GM20000 (cell line): ENCODE data around the gene RBM4.

Experiments used
- DNase-seq: peaks from one replicate; pipeline ENCODE4 v3.0.0; 2012; ENCODE audit warnings: low spot score
- TF ChIP-seq, protein P1 (sequence below): IDR thresholded peaks from 2 replicates; pipeline ENCODE4 v1.5.1; 2012; ENCODE audit warnings: mild to moderate bottlenecking, control low read depth; ENCODE audit errors: extremely low read depth, missing control alignments

The RBM4 gene

GRCh38 chr11:66687831-66688281 is 49.4 kb downstream of the RBM4 start:
- peak; percentile 4 for DNase-seq
- TF ChIP-seq, protein P1, sequence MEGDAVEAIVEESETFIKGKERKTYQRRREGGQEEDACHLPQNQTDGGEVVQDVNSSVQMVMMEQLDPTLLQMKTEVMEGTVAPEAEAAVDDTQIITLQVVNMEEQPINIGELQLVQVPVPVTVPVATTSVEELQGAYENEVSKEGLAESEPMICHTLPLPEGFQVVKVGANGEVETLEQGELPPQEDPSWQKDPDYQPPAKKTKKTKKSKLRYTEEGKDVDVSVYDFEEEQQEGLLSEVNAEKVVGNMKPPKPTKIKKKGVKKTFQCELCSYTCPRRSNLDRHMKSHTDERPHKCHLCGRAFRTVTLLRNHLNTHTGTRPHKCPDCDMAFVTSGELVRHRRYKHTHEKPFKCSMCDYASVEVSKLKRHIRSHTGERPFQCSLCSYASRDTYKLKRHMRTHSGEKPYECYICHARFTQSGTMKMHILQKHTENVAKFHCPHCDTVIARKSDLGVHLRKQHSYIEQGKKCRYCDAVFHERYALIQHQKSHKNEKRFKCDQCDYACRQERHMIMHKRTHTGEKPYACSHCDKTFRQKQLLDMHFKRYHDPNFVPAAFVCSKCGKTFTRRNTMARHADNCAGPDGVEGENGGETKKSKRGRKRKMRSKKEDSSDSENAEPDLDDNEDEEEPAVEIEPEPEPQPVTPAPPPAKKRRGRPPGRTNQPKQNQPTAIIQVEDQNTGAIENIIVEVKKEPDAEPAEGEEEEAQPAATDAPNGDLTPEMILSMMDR, result no peak

DNA sequence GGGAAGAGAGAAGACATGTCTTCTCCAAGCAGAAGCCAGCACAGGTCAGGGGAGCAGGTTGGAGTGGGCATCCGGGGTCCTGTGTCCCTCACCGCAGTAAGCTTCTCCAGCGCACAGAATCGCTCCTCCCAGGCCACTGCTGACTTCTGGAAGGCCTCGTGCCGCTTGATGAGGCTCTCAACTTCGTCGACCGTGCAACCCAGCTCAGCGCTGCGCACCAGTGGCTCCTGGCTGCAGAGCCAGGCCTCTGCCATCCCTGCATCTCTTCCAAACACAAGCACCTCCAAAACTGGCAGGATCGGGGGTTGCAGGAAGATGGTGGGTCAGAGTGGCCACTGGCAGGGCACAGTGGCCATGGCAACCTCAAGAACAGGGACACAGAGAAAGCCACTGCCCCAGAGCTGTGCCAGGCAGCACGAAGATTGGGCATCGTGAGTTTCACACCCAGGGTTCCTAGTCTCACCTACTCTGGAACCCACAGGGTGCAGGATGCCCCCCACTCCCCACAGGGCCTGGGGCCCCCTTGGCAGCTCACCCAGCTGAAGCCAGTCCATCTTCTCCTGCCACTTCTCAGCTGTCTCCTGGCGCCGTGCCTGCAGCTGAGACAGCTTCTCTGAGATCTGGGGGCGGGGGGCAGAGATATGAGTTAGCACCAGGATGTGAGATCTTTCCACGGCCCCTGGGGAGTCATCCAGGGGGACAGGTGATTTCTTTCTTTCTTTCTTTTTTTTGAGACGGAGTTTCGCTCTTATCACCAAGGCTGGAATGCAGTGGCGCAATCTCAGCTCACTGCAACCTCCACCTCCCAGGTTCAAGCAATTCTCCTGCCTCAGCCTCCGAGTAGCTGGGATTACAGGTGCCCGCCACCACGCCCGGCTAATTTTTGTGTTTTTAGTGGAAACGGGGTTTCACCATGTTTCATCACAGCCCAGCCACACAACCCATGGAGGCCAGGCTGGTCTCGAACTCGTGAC is 50.3 kb downstream of the RBM4 start:
- TF ChIP-seq, protein P1, result no peak
- no peak for DNase-seq

DNA sequence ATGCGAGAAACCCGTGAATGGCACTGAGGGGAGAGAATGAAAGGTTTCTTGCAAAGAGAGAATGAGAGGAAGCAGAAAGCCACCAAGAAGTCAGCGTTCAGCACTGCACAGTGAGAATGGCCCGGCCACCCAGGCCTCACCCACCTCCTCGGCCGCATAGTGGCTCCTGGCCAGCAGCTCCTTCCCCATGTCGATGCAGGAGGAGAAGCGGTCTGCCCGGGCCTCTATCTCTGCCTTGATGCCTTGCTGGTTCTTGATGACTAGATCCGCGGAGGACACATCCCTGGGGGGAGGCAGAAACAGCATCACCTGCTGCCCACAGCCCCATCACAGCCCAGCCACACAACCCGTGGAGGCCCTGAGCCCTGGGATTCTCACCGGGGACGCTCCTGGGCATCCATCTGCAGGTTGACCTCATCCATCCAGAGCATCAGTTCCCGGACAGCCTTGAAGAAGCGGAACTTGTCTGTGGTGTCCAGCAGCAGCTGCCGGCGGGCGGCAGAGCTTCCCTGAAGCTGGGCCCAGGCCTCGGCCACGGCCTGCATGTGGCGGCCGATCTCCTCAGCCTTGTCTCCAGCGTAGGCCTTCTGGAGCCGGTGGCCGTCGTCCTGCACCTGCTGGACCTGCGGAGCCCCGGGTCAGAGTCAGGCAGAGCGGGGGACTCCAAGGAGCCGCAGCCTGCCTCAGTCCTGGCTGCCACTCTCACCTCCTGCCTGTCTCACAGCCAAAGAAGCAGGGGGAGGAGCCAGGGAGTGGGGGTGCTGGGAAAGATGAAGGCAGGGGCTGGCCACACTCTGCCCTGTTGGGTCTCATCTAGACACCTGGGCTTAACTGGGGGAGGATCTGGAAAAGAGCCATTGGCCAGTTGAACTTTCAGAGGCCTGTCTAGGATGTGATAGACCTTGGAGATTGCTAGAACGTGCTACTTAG is 51.4 kb downstream of the RBM4 start:
- peak; percentile 9 for DNase-seq
- TF ChIP-seq, protein P1, result no peak

DNA sequence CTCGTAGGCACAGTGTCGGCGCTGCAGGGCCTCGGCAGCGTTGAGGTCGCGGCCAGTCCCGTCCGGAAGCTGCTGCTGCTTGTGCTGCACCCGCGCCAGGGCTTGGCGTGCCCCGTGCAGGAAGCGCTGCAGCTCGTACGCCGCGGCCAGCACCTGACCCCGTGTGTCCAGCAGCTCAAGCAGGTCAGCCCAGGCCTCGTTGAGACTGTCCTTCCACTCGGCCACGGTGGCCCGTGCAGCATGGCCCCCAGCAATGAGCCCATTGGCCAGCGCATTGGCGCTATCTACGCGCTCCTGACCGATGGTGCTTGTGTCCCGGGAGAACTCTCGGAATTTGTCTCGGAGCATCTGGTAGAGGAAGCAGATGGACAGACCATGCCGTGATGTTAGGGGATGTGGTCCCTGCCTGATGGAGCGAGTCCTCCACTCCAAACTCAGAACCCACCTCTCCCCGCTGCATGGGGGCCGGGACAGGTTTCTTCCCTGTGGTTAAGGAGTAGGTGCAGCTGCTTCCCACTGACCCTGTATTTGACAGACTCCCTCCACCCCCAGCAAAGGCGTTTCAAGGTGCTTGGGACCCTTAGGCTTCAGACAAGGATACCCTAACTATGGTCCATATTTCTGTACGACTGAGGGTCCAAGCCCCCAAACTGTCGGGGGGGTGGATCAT is 52.9 kb downstream of the RBM4 start:
- no peak for DNase-seq
- TF ChIP-seq, protein P1, result no peak

DNA sequence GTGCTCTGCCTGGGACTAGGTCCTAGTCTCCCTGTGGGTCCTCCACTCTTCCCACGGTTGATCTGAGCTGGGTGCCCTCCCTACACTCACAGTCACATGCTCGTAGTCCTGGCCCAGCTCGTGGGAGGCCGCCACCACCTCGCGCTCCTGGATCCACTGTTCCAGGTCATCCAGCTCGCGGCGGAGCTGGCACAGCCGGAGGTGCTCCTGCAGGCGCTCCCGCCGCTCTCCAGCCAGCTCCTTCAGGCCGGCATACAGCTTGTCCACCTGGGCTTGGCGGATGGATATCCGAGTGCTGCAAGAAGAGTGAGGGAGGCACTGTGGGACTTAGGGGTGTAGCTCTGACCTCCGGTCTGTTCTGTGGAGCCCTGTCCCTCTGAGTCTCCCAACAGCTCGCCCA is 53.9 kb downstream of the RBM4 start:
- DNase-seq, result no peak
- TF ChIP-seq, protein P1, result no peak

GRCh38 chr11:66692871-66693331 is 54.4 kb downstream of the RBM4 start:
- DNase-seq, result no peak
- TF ChIP-seq, protein P1, result no peak
